HEK293 (cell line): ENCODE measurements around the gene OCSTAMP.

ENCODE experiments used
- CTCF ChIA-PET: fragments of 350-600 bp; formaldehyde crosslinking; extraction: SDS; loops from one replicate; lab custom pipeline; 2021; ENCODE audit warnings: antibody characterized with exemption; lab: Yijun Ruan, JAX
- POLR2A ChIA-PET: fragments of 300-600 bp; formaldehyde crosslinking; extraction: SDS; loops from one replicate; lab custom pipeline; 2020; ENCODE audit warnings: antibody characterized with exemption, inconsistent platforms; lab: Yijun Ruan, JAX
- H3K27ac ChIP-seq: fragments of 200-500 bp; sonication (Bioruptor generic); 2 replicates; pipeline ENCODE4 v1.5.1; 2014; ENCODE audit warnings: low read depth, low read length, control low read depth, inconsistent platforms; ENCODE audit errors: extremely low read depth
- H3K36me3 ChIP-seq, 2 experiments: fragments of 200-500 bp in 1 of 2; sonication (Bioruptor generic) in 1 of 2; 1 replicate in 1 of 2; 2 replicates in 1 of 2; pipeline ENCODE4 v1.5.1; 2014 to 2017; ENCODE audit warnings: inconsistent platforms in 2 of 2, low read length in 2 of 2; ENCODE audit not compliant: control insufficient read depth in 2 of 2, insufficient read depth in 1 of 2
- H3K4me1 ChIP-seq: fragments of 200-500 bp; sonication (Bioruptor generic); 2 replicates; pipeline ENCODE4 v1.5.1; 2014; ENCODE audit warnings: mild to moderate bottlenecking, low read length, inconsistent platforms; ENCODE audit not compliant: control insufficient read depth, insufficient read depth
- H3K4me3 ChIP-seq: 2 replicates; pipeline ENCODE4 v1.5.1; 2011; ENCODE audit warnings: low read depth, mild to moderate bottlenecking, control low read depth, low read length, moderate library complexity
- H3K9me3 ChIP-seq: fragments of 200-500 bp; sonication (Bioruptor generic); 2 replicates; pipeline ENCODE4 v1.5.1; 2014; ENCODE audit warnings: low read depth, low read length, inconsistent platforms; ENCODE audit not compliant: control insufficient read depth, insufficient read depth
- GLI4 ChIP-seq: fragments of 450-650 bp; formaldehyde crosslinking; IDR thresholded peaks from 2 replicates; pipeline ENCODE4 v1.5.1; 2016; ENCODE audit warnings: missing biosample characterization, missing genetic modification characterization
- KLF9 ChIP-seq: fragments of 450-650 bp; formaldehyde crosslinking; IDR thresholded peaks from 2 replicates; pipeline ENCODE4 v1.5.1; 2016; ENCODE audit warnings: missing biosample characterization, missing genetic modification characterization, low read depth
- MYNN ChIP-seq: fragments of 450-650 bp; formaldehyde crosslinking; IDR thresholded peaks from 2 replicates; pipeline ENCODE4 v1.5.1; 2016; ENCODE audit warnings: missing biosample characterization, missing genetic modification characterization, borderline replicate concordance
- MZF1 ChIP-seq: fragments of 450-650 bp; formaldehyde crosslinking; IDR thresholded peaks from 2 replicates; pipeline ENCODE4 v1.5.1; 2017; ENCODE audit warnings: missing biosample characterization, missing genetic modification characterization, borderline replicate concordance
- SP7 ChIP-seq: fragments of 450-650 bp; formaldehyde crosslinking; IDR thresholded peaks from 2 replicates; pipeline ENCODE4 v1.5.1; 2016; ENCODE audit warnings: missing biosample characterization, missing genetic modification characterization
- ZNF121 ChIP-seq: fragments of 450-650 bp; formaldehyde crosslinking; IDR thresholded peaks from 2 replicates; pipeline ENCODE4 v1.5.1; 2016; ENCODE audit warnings: missing biosample characterization, missing genetic modification characterization
- ZNF16 ChIP-seq: fragments of 450-650 bp; formaldehyde crosslinking; IDR thresholded peaks from 2 replicates; pipeline ENCODE4 v1.5.1; 2016; ENCODE audit warnings: low read depth, missing biosample characterization, missing genetic modification characterization
- ZNF239 ChIP-seq: fragments of 450-650 bp; formaldehyde crosslinking; IDR thresholded peaks from 2 replicates; pipeline ENCODE4 v1.5.1; 2016; ENCODE audit warnings: missing biosample characterization, missing genetic modification characterization
- ZNF37A ChIP-seq: fragments of 450-650 bp; IDR thresholded peaks from 2 replicates; pipeline ENCODE4 v1.5.1; 2018; ENCODE audit warnings: missing biosample characterization, missing genetic modification characterization
- ZNF391 ChIP-seq: fragments of 450-650 bp; formaldehyde crosslinking; IDR thresholded peaks from 2 replicates; pipeline ENCODE4 v1.5.1; 2016; ENCODE audit warnings: low read depth, missing biosample characterization, missing genetic modification characterization, borderline replicate concordance
- ZNF423 ChIP-seq: fragments of 450-650 bp; formaldehyde crosslinking; IDR thresholded peaks from 2 replicates; pipeline ENCODE4 v1.5.1; 2016; ENCODE audit warnings: missing biosample characterization, missing genetic modification characterization
- ZNF549 ChIP-seq: fragments of 450-650 bp; IDR thresholded peaks from 2 replicates; pipeline ENCODE4 v1.5.1; 2018; ENCODE audit warnings: missing biosample characterization, missing genetic modification characterization, mild to moderate bottlenecking, inconsistent platforms, moderate library complexity
- ZNF555 ChIP-seq: fragments of 450-650 bp; formaldehyde crosslinking; conservative IDR thresholded peaks from 2 replicates; pipeline ENCODE4 v1.5.1; 2017; ENCODE audit warnings: missing biosample characterization, mild to moderate bottlenecking, missing genetic modification characterization, inconsistent platforms
- ZNF629 ChIP-seq: fragments of 450-650 bp; formaldehyde crosslinking; IDR thresholded peaks from 2 replicates; pipeline ENCODE4 v1.5.1; 2017; ENCODE audit warnings: missing biosample characterization, missing genetic modification characterization
- ZNF785 ChIP-seq: fragments of 450-650 bp; formaldehyde crosslinking; IDR thresholded peaks from 2 replicates; pipeline ENCODE4 v1.5.1; 2016; ENCODE audit warnings: missing biosample characterization, missing genetic modification characterization
- TF ChIP-seq, protein P1 (sequence below): fragments of 450-650 bp; IDR thresholded peaks from 2 replicates; pipeline ENCODE4 v1.5.1; 2018; ENCODE audit warnings: missing biosample characterization, mild to moderate bottlenecking, missing genetic modification characterization
- TF ChIP-seq, protein P2 (sequence below): sonication (generic); formaldehyde crosslinking; IDR thresholded peaks from 2 replicates; pipeline ENCODE4 v1.8.1; 2022; ENCODE audit warnings: mild to moderate bottlenecking, moderate library complexity, missing genetic modification reagents
- TF ChIP-seq, protein P3 (sequence below): fragments of 450-650 bp; formaldehyde crosslinking; IDR thresholded peaks from 2 replicates; pipeline ENCODE4 v1.5.1; 2017; ENCODE audit warnings: missing biosample characterization, mild to moderate bottlenecking, missing genetic modification characterization, moderate library complexity
- TF ChIP-seq, protein P4 (sequence below): fragments of 450-650 bp; formaldehyde crosslinking; IDR thresholded peaks from 2 replicates; pipeline ENCODE4 v1.5.1; 2017; ENCODE audit warnings: missing biosample characterization, missing genetic modification characterization

Gene OCSTAMP

DNA sequence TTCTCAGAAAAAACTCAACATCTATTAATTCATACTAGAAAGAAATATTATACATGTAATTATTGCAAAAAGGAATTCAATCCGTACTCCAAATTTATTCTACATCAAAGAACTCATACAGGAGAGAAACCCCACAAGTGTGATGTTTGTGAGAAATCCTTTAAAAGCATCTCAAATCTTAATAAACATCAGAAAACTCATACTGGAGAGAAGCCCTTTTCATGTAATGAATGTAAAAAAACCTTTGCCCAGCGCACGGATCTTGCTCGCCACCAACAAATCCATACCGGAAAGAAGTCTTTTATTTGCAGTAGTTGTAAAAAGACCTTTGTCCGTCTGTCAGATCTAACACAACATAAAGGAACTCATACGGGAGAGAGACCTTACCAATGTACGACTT, 59.1 kb downstream of the OCSTAMP start:
- Histone ChIP-seq H3K4me1 (no peaks in the 10 kb centered on the region), H3K4me3 (no peak overlapping the region), H3K9me3 (no peaks in the 10 kb centered on the region), H3K36me3 (no peaks in the 10 kb centered on the region; a peak in 1 of 3 replicates), H3K27ac (no peak overlapping the region)
- ChIA-PET CTCF (no interaction called here), POLR2A (no interaction called here)
- TF ChIP-seq, protein P1, sequence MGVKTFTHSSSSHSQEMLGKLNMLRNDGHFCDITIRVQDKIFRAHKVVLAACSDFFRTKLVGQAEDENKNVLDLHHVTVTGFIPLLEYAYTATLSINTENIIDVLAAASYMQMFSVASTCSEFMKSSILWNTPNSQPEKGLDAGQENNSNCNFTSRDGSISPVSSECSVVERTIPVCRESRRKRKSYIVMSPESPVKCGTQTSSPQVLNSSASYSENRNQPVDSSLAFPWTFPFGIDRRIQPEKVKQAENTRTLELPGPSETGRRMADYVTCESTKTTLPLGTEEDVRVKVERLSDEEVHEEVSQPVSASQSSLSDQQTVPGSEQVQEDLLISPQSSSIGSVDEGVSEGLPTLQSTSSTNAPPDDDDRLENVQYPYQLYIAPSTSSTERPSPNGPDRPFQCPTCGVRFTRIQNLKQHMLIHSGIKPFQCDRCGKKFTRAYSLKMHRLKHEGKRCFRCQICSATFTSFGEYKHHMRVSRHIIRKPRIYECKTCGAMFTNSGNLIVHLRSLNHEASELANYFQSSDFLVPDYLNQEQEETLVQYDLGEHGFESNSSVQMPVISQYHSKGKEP (tag by site-specific recombination): no peak
- TF ChIP-seq ZNF423: no peak
- no peak for TF ChIP-seq ZNF549 (tag by site-specific recombination)
- no peak for TF ChIP-seq ZNF785 (tag by site-specific recombination)
- TF ChIP-seq, protein P2, sequence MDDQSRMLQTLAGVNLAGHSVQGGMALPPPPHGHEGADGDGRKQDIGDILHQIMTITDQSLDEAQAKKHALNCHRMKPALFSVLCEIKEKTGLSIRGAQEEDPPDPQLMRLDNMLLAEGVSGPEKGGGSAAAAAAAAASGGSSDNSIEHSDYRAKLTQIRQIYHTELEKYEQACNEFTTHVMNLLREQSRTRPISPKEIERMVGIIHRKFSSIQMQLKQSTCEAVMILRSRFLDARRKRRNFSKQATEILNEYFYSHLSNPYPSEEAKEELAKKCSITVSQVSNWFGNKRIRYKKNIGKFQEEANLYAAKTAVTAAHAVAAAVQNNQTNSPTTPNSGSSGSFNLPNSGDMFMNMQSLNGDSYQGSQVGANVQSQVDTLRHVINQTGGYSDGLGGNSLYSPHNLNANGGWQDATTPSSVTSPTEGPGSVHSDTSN (CRISPR knock-in tag): no peak
- no peak for TF ChIP-seq ZNF16 (tag by site-specific recombination)
- no peak for TF ChIP-seq ZNF37A (tag by site-specific recombination)
- TF ChIP-seq ZNF629 (tag by site-specific recombination): no peak
- no peak for TF ChIP-seq ZNF555 (tag by site-specific recombination)
- no peak for TF ChIP-seq ZNF121 (tag by site-specific recombination)
- TF ChIP-seq SP7: no peak
- no peak for TF ChIP-seq MYNN
- no peak for TF ChIP-seq KLF9 (tag by site-specific recombination)
- TF ChIP-seq ZNF391: no peak
- TF ChIP-seq, protein P3, sequence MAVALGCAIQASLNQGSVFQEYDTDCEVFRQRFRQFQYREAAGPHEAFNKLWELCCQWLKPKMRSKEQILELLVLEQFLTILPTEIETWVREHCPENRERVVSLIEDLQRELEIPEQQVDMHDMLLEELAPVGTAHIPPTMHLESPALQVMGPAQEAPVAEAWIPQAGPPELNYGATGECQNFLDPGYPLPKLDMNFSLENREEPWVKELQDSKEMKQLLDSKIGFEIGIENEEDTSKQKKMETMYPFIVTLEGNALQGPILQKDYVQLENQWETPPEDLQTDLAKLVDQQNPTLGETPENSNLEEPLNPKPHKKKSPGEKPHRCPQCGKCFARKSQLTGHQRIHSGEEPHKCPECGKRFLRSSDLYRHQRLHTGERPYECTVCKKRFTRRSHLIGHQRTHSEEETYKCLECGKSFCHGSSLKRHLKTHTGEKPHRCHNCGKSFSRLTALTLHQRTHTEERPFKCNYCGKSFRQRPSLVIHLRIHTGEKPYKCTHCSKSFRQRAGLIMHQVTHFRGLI (tag by site-specific recombination): no peak
- TF ChIP-seq MZF1 (tag by site-specific recombination): no peak
- TF ChIP-seq, protein P4, sequence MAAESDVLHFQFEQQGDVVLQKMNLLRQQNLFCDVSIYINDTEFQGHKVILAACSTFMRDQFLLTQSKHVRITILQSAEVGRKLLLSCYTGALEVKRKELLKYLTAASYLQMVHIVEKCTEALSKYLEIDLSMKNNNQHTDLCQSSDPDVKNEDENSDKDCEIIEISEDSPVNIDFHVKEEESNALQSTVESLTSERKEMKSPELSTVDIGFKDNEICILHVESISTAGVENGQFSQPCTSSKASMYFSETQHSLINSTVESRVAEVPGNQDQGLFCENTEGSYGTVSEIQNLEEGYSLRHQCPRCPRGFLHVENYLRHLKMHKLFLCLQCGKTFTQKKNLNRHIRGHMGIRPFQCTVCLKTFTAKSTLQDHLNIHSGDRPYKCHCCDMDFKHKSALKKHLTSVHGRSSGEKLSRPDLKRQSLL: no peak
- no peak for TF ChIP-seq GLI4 (tag by site-specific recombination)
- no peak for TF ChIP-seq ZNF239 (tag by site-specific recombination)
